PC-3 (cell line): ENCODE data around the gene SLC4A2. TPM values are rescaled to one million over a fixed set of nuclear protein-coding genes. Genes with fewer than 3 reads are reported as not detected.

Experiments
- ATAC-seq: fragments of 200-7000 bp; cut with Tn5 transposase; 2 replicates; pipeline ENCODE4 v1.9.1; 2020; ENCODE audit warnings: mild to moderate bottlenecking, moderate library complexity
- BruUV-seq: library from RNA; stranded (reverse); fragments of 400-500 nt; replicated peaks from 2 replicates; lab custom pipeline; 2021; lab: Mats Ljungman, UMichigan
- CTCF ChIA-PET: fragments of 300-600 bp; sonication (Branson Sonifier 250); formaldehyde crosslinking; loops from one replicate; lab custom pipeline; 2022; ENCODE audit warnings: antibody characterized with exemption; lab: Charles Lee
- POLR2A ChIA-PET: fragments of 300-600 bp; sonication (Branson Sonifier 250); formaldehyde crosslinking; loops from one replicate; lab custom pipeline; 2022; ENCODE audit warnings: antibody characterized with exemption; ENCODE audit not compliant: unreplicated experiment; lab: Charles Lee
- DNase-seq: peaks from one replicate; pipeline ENCODE4 v3.0.0-alpha.2; 2015
- H2AFZ ChIP-seq: fragments of 300-600 bp; sonication (generic); 2 replicates; pipeline ENCODE4 v1.6.0; 2016; ENCODE audit warnings: antibody characterized with exemption, low read length
- H3F3A ChIP-seq: fragments of 300-600 bp; sonication (generic); one replicate; pipeline ENCODE4 v1.6.0; 2017; ENCODE audit warnings: antibody characterized with exemption, low read length, control low read depth, mild to moderate bottlenecking; ENCODE audit not compliant: unreplicated experiment
- H3K27ac ChIP-seq: fragments of 300-600 bp; sonication (generic); 2 replicates; pipeline ENCODE4 v1.5.1; 2016; ENCODE audit warnings: mild to moderate bottlenecking, low read length
- H3K27me3 ChIP-seq: fragments of 300-600 bp; sonication (generic); 2 replicates; pipeline ENCODE4 v1.6.1; 2016; ENCODE audit warnings: low read length, mixed read lengths
- H3K36me3 ChIP-seq: fragments of 300-600 bp; sonication (generic); 2 replicates; pipeline ENCODE4 v1.6.1; 2016; ENCODE audit warnings: low read depth, mixed run types, low read length, mixed read lengths
- H3K4me1 ChIP-seq: fragments of 300-600 bp; sonication (generic); 2 replicates; pipeline ENCODE4 v1.5.1; 2016; ENCODE audit warnings: low read length; ENCODE audit not compliant: insufficient read depth
- H3K4me2 ChIP-seq: fragments of 300-600 bp; sonication (generic); 2 replicates; pipeline ENCODE4 v1.6.0; 2016; ENCODE audit warnings: low read length
- H3K4me3 ChIP-seq: fragments of 300-600 bp; sonication (generic); 2 replicates; pipeline ENCODE4 v1.5.1; 2016; ENCODE audit warnings: mild to moderate bottlenecking, low read length, mixed read lengths
- H3K79me2 ChIP-seq: fragments of 300-600 bp; sonication (generic); 2 replicates; pipeline ENCODE4 v1.6.1; 2017; ENCODE audit warnings: low read length, mixed read lengths
- H3K9ac ChIP-seq: fragments of 300-600 bp; sonication (generic); 2 replicates; pipeline ENCODE4 v1.6.0; 2016; ENCODE audit warnings: mild to moderate bottlenecking, low read length
- H3K9me2 ChIP-seq: fragments of 300-600 bp; sonication (generic); replicated peaks from 2 replicates; pipeline ENCODE4 v1.6.1; 2016; ENCODE audit warnings: mixed run types, low read length, mixed read lengths
- H3K9me3 ChIP-seq: fragments of 300-600 bp; sonication (generic); 2 replicates; pipeline ENCODE4 v1.6.1; 2016; ENCODE audit warnings: low read length, mixed read lengths
- H4K20me1 ChIP-seq: fragments of 300-600 bp; sonication (generic); 2 replicates; pipeline ENCODE4 v1.6.1; 2016; ENCODE audit warnings: low read length, mixed read lengths
- CTCF ChIP-seq: fragments of 300-600 bp; sonication (generic); conservative IDR thresholded peaks from 2 replicates; pipeline ENCODE4 v1.5.1; 2017; ENCODE audit warnings: antibody characterized with exemption, low read depth, mild to moderate bottlenecking, low read length
- EZH2 ChIP-seq: fragments of 300-600 bp; sonication (generic); IDR thresholded peaks from one replicate; pipeline ENCODE4 v1.6.1; 2017; ENCODE audit warnings: antibody characterized with exemption, mild to moderate bottlenecking, low read length; ENCODE audit not compliant: unreplicated experiment
- EZH2phosphoT487 ChIP-seq: fragments of 300-600 bp; sonication (generic); IDR thresholded peaks from 2 replicates; pipeline ENCODE4 v1.6.1; 2018; ENCODE audit warnings: mild to moderate bottlenecking, antibody characterized with exemption, low read length, borderline replicate concordance
- intact Hi-C: fragments of 100-400 bp; cut with micrococcal nuclease; formaldehyde crosslinking; loops from 2 replicates; pipeline ENCODE4 v1.9.0; 2023
- total RNA-seq: library from RNA; depleted of rRNA; stranded (reverse); fragments of >200 nt; gene quantifications from 2 replicates; pipeline ENCODE4 v1.2.3, GENCODE V29; 2014

Gene SLC4A2
- total RNA-seq, 1 experiment from 2014 or later, result 284 TPM

GRCh38 chr7:151075978-151076426 lies 16.6 kb downstream of the SLC4A2 start:
- POLR2A ChIA-PET, result no interaction called here
- H3F3A ChIP-seq, result no peaks in the 10 kb centered on the region
- peaks cover 24% of the 10 kb centered on the region for H3K79me2 ChIP-seq
- no TSS peak for BruUV-seq
- peaks cover 13% of the 10 kb centered on the region for H3K36me3 ChIP-seq
- H3K9me3 ChIP-seq, result no peaks in the 10 kb centered on the region
- H3K9ac ChIP-seq, result no peak overlapping the region
- no peaks in the 10 kb centered on the region for H4K20me1 ChIP-seq
- no peak for DNase-seq
- H2AFZ ChIP-seq, result no peak overlapping the region
- TF ChIP-seq EZH2phosphoT487 (no peak), CTCF (no peak), EZH2 (no peak)
- no peaks in the 10 kb centered on the region for H3K27me3 ChIP-seq
- CTCF ChIA-PET, result no interaction called here
- H3K27ac ChIP-seq, result no peak overlapping the region
- no peak overlapping the region for H3K4me3 ChIP-seq
- no peak for ATAC-seq
- H3K4me1 ChIP-seq, result peaks cover 10% of the 10 kb centered on the region
- intact Hi-C loops, result loop anchor here (5.0 kb wide), 1 partner anchor 36 kb away; no protein-coding TSS in a partner anchor
- no peaks in the 10 kb centered on the region for H3K9me2 ChIP-seq
- no peak overlapping the region for H3K4me2 ChIP-seq

DNA sequence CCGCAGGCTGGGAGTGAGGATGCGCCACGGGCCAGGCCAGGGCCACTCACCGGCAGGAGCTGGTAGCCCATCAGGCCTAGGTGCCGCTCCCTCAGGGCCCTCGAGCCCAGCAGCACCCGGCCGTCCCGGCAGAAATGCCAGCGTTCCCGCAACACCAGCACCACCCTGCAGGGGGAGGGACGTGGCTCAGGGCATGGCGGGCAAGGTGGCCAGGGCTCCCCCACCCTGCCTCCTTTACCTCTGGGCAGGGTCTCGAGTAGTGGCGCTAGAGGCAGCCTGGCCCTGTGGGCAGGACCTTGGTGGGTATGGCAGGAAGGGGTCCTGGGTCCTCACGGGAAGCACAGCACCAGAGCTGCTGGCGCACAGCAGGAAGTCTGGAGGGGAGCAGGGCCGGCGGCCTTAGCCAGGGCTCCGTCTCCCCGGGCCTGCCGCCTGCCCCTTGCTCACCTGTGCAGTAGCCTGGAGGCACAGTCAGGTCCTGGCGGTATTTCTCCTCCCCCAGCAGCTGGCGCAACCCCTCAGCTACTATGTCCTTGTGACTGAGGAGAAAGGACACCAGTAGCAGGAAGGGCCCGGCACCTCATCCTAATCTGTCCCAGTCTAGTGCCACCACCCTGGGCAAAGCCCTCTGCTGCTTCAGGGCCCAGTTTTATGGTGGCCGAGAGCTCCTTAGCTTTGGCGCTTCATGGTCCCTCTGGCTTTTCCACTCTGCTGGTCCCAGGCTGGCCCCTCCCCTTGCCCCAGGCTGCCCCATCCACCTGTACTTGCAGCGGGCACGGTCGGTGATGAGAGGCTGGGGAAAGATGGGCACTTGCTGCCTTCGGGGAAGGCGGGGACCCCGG lies 17.7 kb downstream of the SLC4A2 start:
- peak; percentile 43 for DNase-seq
- H3K27ac ChIP-seq, result no peak overlapping the region
- H3K4me2 ChIP-seq, result no peak overlapping the region
- H3K4me3 ChIP-seq, result no peak overlapping the region
- no peak overlapping the region for H3K9ac ChIP-seq
- TF ChIP-seq EZH2 (no peak), CTCF (peak; percentile 49), EZH2phosphoT487 (no peak)
- intact Hi-C loops, result loop anchor here (5.0 kb wide), 1 partner anchor 35 kb away; no protein-coding TSS in a partner anchor
- no peaks in the 10 kb centered on the region for H3K9me3 ChIP-seq
- no peaks in the 10 kb centered on the region for H3K9me2 ChIP-seq
- H3K4me1 ChIP-seq, result peaks cover 21% of the 10 kb centered on the region
- H2AFZ ChIP-seq, result no peak overlapping the region
- peak; percentile 4; the same call in 1 of the 2 replicates for ATAC-seq
- H3K79me2 ChIP-seq, result peaks cover 31% of the 10 kb centered on the region
- H3K36me3 ChIP-seq, result peaks cover 11% of the 10 kb centered on the region; the same call in 1 of the 2 replicates
- POLR2A ChIA-PET, result no interaction called here
- CTCF ChIA-PET, result interaction anchor here (0.5 to 0.7 kb wide), 2 partner anchors 11 to 32 kb away, joined by 3 to 6 read pairs; no protein-coding TSS in a partner anchor
- H3K27me3 ChIP-seq, result no peaks in the 10 kb centered on the region
- BruUV-seq, result no TSS peak
- H4K20me1 ChIP-seq, result no peaks in the 10 kb centered on the region
- H3F3A ChIP-seq, result no peaks in the 10 kb centered on the region
